ENCODE results near the gene AMOTL1.

AMOTL1 gene

DNA sequence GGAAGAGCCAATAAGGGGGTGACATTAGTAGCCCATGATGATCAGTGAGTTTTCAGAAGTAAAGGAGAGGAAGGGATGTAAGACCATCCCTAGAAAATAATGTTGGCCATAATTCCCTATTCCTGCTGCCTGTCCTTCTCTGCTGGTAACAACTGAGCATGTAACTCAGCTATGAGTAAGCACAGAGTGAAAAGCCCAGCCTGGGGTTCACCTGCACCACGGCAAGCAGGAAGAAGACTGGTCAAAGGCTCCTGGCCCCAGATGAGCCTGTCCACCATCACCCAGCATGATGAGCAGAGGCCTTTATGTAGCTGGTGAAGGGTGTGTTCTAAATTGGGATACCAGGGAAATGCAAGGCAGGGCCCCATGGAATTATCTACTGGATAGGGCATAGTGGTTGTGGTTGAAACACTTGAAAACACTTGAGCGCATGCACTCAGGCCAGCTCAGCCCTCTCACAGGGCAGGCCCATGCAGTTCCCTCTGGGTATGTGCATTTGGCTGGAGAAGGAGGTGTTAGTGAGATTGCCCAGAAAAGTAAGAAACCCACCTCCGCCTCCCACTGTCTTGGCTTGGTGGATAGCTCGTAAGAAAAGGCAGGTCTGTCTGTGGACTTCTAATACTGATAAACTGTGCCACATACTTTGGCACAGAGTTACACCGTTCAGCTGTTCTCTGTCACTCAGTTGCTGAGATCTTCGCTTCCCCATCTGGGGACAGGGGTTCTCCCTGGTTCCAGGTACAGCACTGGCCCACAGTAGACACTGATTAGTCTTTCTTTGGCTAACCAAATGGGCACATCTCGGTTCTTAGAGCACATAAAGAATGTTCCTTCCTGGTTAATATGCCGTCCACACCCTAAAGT lies 86.8 kb downstream of the AMOTL1 start:
- Histone ChIP-seq H3K36me3 (ENCODE audit: control insufficient read depth, insufficient read depth, low read length) (peaks cover 2% of the 10 kb centered on the region), H3K4me3 (ENCODE audit: low read depth, low read length) (no peak overlapping the region), H3K9me3 (ENCODE audit: control insufficient read depth, insufficient read depth, low read length) (no peaks in the 10 kb centered on the region), H3K4me1 (ENCODE audit: control insufficient read depth, insufficient read depth, low read length) (no peaks in the 10 kb centered on the region), H3K27me3 (ENCODE audit: control insufficient read depth, insufficient read depth, low read length) (no peaks in the 10 kb centered on the region), H3K9ac (ENCODE audit: low read depth, low read length) (no peak overlapping the region)

- Histone ChIP-seq H3K36me3 (ENCODE audit: control insufficient read depth, insufficient read depth, low read length) (peaks cover 2% of the 10 kb centered on the region), H3K4me1 (ENCODE audit: control insufficient read depth, insufficient read depth, low read length) (no peaks in the 10 kb centered on the region), H3K27me3 (ENCODE audit: control insufficient read depth, insufficient read depth, low read length) (no peaks in the 10 kb centered on the region), H3K9ac (ENCODE audit: low read depth, low read length) (no peak overlapping the region), H3K4me3 (ENCODE audit: low read depth, low read length) (no peak overlapping the region), H3K9me3 (ENCODE audit: control insufficient read depth, insufficient read depth, low read length) (no peaks in the 10 kb centered on the region)
These were observed 87.5 kb downstream of the AMOTL1 start for GRCh38 chr11:94855666-94856065.

- no peak overlapping the region for H3K4me3 ChIP-seq (ENCODE audit: low read depth, low read length)
- H3K27me3 ChIP-seq (ENCODE audit: control insufficient read depth, insufficient read depth, low read length), result no peaks in the 10 kb centered on the region
- peaks cover 2% of the 10 kb centered on the region for H3K36me3 ChIP-seq (ENCODE audit: control insufficient read depth, insufficient read depth, low read length)
- H3K4me1 ChIP-seq (ENCODE audit: control insufficient read depth, insufficient read depth, low read length), result no peaks in the 10 kb centered on the region
- H3K9me3 ChIP-seq (ENCODE audit: control insufficient read depth, insufficient read depth, low read length), result no peaks in the 10 kb centered on the region
- no peak overlapping the region for H3K9ac ChIP-seq (ENCODE audit: low read depth, low read length)
These were observed 88.3 kb downstream of the AMOTL1 start for GRCh38 chr11:94856443-94856842.

GRCh38 chr11:94857337-94857736 lies 89.2 kb downstream of the AMOTL1 start:
- Histone ChIP-seq H3K36me3 (ENCODE audit: control insufficient read depth, insufficient read depth, low read length) (peaks cover 2% of the 10 kb centered on the region), H3K4me1 (ENCODE audit: control insufficient read depth, insufficient read depth, low read length) (no peaks in the 10 kb centered on the region), H3K27me3 (ENCODE audit: control insufficient read depth, insufficient read depth, low read length) (no peaks in the 10 kb centered on the region), H3K9me3 (ENCODE audit: control insufficient read depth, insufficient read depth, low read length) (no peaks in the 10 kb centered on the region), H3K4me3 (ENCODE audit: low read depth, low read length) (no peak overlapping the region), H3K9ac (ENCODE audit: low read depth, low read length) (no peak overlapping the region)

- H3K9me3 ChIP-seq (ENCODE audit: control insufficient read depth, insufficient read depth, low read length), result no peaks in the 10 kb centered on the region
- H3K27me3 ChIP-seq (ENCODE audit: control insufficient read depth, insufficient read depth, low read length), result no peaks in the 10 kb centered on the region
- no peak overlapping the region for H3K9ac ChIP-seq (ENCODE audit: low read depth, low read length)
- H3K4me1 ChIP-seq (ENCODE audit: control insufficient read depth, insufficient read depth, low read length), result no peaks in the 10 kb centered on the region
- peaks cover 2% of the 10 kb centered on the region for H3K36me3 ChIP-seq (ENCODE audit: control insufficient read depth, insufficient read depth, low read length)
- no peak overlapping the region for H3K4me3 ChIP-seq (ENCODE audit: low read depth, low read length)
These were observed 90.0 kb downstream of the AMOTL1 start for GRCh38 chr11:94858012-94858705.

DNA sequence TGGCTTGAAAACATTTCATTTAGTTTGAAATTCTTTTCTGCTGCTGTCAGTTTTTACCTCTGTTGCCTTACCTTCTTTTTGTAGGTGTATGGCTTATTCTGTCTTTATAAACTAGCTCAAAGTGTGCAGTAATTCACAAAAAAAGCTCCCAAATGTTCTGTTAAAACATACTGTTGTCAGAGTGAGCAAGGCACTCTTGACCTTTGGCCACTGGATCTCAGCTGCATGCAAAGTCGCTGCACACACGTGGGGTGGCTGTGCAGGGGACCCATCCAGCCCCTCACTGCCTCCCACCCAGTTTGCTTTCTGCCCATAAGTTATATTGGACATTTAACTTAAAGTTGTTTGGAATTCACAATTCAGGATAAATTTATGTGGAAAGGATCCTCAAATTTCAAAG lies 92.2 kb downstream of the AMOTL1 start:
- H3K4me1 ChIP-seq (ENCODE audit: control insufficient read depth, insufficient read depth, low read length), result no peaks in the 10 kb centered on the region
- no peaks in the 10 kb centered on the region for H3K9me3 ChIP-seq (ENCODE audit: control insufficient read depth, insufficient read depth, low read length)
- H3K4me3 ChIP-seq (ENCODE audit: low read depth, low read length), result no peak overlapping the region
- H3K27me3 ChIP-seq (ENCODE audit: control insufficient read depth, insufficient read depth, low read length), result no peaks in the 10 kb centered on the region
- H3K36me3 ChIP-seq (ENCODE audit: control insufficient read depth, insufficient read depth, low read length), result peaks cover 6% of the 10 kb centered on the region
- no peak overlapping the region for H3K9ac ChIP-seq (ENCODE audit: low read depth, low read length)

- Histone ChIP-seq H3K27me3 (ENCODE audit: control insufficient read depth, insufficient read depth, low read length) (no peaks in the 10 kb centered on the region), H3K36me3 (ENCODE audit: control insufficient read depth, insufficient read depth, low read length) (peaks cover 10% of the 10 kb centered on the region), H3K4me3 (ENCODE audit: low read depth, low read length) (no peak overlapping the region), H3K9ac (ENCODE audit: low read depth, low read length) (no peak overlapping the region), H3K4me1 (ENCODE audit: control insufficient read depth, insufficient read depth, low read length) (no peaks in the 10 kb centered on the region), H3K9me3 (ENCODE audit: control insufficient read depth, insufficient read depth, low read length) (no peaks in the 10 kb centered on the region)
These were observed 93.2 kb downstream of the AMOTL1 start for GRCh38 chr11:94861306-94861845.

- Histone ChIP-seq H3K9me3 (ENCODE audit: control insufficient read depth, insufficient read depth, low read length) (no peaks in the 10 kb centered on the region), H3K9ac (ENCODE audit: low read depth, low read length) (no peak overlapping the region), H3K36me3 (ENCODE audit: control insufficient read depth, insufficient read depth, low read length) (peaks cover 19% of the 10 kb centered on the region), H3K4me3 (ENCODE audit: low read depth, low read length) (no peak overlapping the region), H3K4me1 (ENCODE audit: control insufficient read depth, insufficient read depth, low read length) (peaks cover 5% of the 10 kb centered on the region), H3K27me3 (ENCODE audit: control insufficient read depth, insufficient read depth, low read length) (no peaks in the 10 kb centered on the region)
These were observed 95.0 kb downstream of the AMOTL1 start for GRCh38 chr11:94862926-94863880.

DNA sequence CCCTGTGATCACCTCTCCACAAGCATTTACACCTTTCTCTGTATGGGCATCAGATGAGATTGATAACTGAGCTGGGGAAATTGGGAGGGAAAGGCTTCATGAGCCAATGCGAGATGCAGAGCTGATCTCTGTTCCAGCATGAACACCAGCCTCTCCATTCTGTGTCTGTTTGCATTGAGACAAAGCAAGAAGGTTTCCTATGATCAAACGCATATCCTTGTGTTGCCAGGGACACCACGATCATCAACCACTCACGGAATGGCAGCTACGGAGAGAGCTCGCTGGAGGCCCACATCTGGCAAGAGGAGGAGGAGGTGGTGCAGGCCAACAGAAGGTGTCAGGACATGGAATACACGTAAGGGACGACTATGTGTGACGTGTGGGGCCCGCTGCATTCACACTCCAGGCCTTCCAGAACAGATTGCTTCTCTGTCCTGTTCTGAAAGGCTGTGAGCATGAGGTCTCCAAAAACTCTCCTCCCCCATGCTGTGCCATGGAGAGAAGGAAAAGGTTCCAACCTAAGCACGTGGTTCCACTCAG lies 96.4 kb downstream of the AMOTL1 start:
- Histone ChIP-seq H3K36me3 (ENCODE audit: control insufficient read depth, insufficient read depth, low read length) (peaks cover 28% of the 10 kb centered on the region), H3K4me3 (ENCODE audit: low read depth, low read length) (no peak overlapping the region), H3K27me3 (ENCODE audit: control insufficient read depth, insufficient read depth, low read length) (no peaks in the 10 kb centered on the region), H3K4me1 (ENCODE audit: control insufficient read depth, insufficient read depth, low read length) (peaks cover 5% of the 10 kb centered on the region), H3K9ac (ENCODE audit: low read depth, low read length) (no peak overlapping the region), H3K9me3 (ENCODE audit: control insufficient read depth, insufficient read depth, low read length) (no peaks in the 10 kb centered on the region)

GRCh38 chr11:94866231-94866822 lies 98.2 kb downstream of the AMOTL1 start:
- Histone ChIP-seq H3K4me3 (ENCODE audit: low read depth, low read length) (no peak overlapping the region), H3K4me1 (ENCODE audit: control insufficient read depth, insufficient read depth, low read length) (peaks cover 5% of the 10 kb centered on the region), H3K9ac (ENCODE audit: low read depth, low read length) (no peak overlapping the region), H3K36me3 (ENCODE audit: control insufficient read depth, insufficient read depth, low read length) (peaks cover 30% of the 10 kb centered on the region), H3K27me3 (ENCODE audit: control insufficient read depth, insufficient read depth, low read length) (no peaks in the 10 kb centered on the region), H3K9me3 (ENCODE audit: control insufficient read depth, insufficient read depth, low read length) (no peaks in the 10 kb centered on the region)
